IMR-90 (cell line): ENCODE results near the gene GDPD5. TPM values are rescaled to one million over a fixed set of nuclear protein-coding genes. Genes with fewer than 3 reads are reported as not detected.

Experiments
- CEBPB ChIP-seq: IDR thresholded peaks from 2 replicates; pipeline ENCODE4 v1.6.1; 2012; ENCODE audit warnings: low read depth, low read length, improper control_type of control experiment
- CTCF ChIP-seq: conservative IDR thresholded peaks from 2 replicates; pipeline ENCODE4 v1.5.1; 2012; ENCODE audit warnings: mild to moderate bottlenecking, low read depth, low read length, improper control_type of control experiment
- FOS ChIP-seq: fragments of 150-350 bp; IDR thresholded peaks from 2 replicates; pipeline ENCODE4 v1.6.1; 2016; ENCODE audit warnings: low read depth, low read length
- NFE2L2 ChIP-seq: fragments of 150-350 bp; IDR thresholded peaks from 2 replicates; pipeline ENCODE4 v1.6.1; 2016; ENCODE audit warnings: low read depth, mild to moderate bottlenecking, low read length
- POLR2A ChIP-seq: IDR thresholded peaks from 2 replicates; pipeline ENCODE4 v1.6.1; 2012; ENCODE audit warnings: mild to moderate bottlenecking, low read depth, low read length
- RAD21 ChIP-seq: IDR thresholded peaks from 2 replicates; pipeline ENCODE4 v1.6.1; 2012; ENCODE audit warnings: low read length, improper control_type of control experiment
- RFX5 ChIP-seq: IDR thresholded peaks from 2 replicates; pipeline ENCODE4 v1.8.0; 2012; ENCODE audit warnings: low read depth, mild to moderate bottlenecking, low read length, moderate library complexity
- SMC3 ChIP-seq: fragments of 150-350 bp; IDR thresholded peaks from 2 replicates; pipeline ENCODE4 v1.6.1; 2016; ENCODE audit warnings: low read depth, mild to moderate bottlenecking, antibody characterized with exemption, low read length, moderate library complexity
- polyA plus RNA-seq, 3 experiments: library from polyadenylated mRNA; depleted of rRNA; stranded (reverse); fragments of >200 nt; gene quantifications; 2 replicates each; pipeline ENCODE4 v1.2.3, GENCODE V29; 2012; ENCODE audit warnings: low replicate concordance in 1 of 3
- total RNA-seq: library from RNA; depleted of rRNA; stranded (reverse); fragments of >200 nt; gene quantifications from 2 replicates; pipeline ENCODE4 v1.2.3, GENCODE V29; 2012

The GDPD5 gene
- total and polyA plus RNA-seq, 2 of the 4 experiments (the other 2 are of a cell fraction): 2.0 to 7.9 TPM

GRCh38 chr11:75539459-75540334, 14.0 kb upstream of the GDPD5 start (continued):
- TF ChIP-seq CTCF (no peak), NFE2L2 (no peak), FOS (no peak), RFX5 (no peak), CEBPB (no peak), SMC3 (no peak), POLR2A (no peak), RAD21 (no peak)
